ENCODE measurements around the gene ARL15.

DNA sequence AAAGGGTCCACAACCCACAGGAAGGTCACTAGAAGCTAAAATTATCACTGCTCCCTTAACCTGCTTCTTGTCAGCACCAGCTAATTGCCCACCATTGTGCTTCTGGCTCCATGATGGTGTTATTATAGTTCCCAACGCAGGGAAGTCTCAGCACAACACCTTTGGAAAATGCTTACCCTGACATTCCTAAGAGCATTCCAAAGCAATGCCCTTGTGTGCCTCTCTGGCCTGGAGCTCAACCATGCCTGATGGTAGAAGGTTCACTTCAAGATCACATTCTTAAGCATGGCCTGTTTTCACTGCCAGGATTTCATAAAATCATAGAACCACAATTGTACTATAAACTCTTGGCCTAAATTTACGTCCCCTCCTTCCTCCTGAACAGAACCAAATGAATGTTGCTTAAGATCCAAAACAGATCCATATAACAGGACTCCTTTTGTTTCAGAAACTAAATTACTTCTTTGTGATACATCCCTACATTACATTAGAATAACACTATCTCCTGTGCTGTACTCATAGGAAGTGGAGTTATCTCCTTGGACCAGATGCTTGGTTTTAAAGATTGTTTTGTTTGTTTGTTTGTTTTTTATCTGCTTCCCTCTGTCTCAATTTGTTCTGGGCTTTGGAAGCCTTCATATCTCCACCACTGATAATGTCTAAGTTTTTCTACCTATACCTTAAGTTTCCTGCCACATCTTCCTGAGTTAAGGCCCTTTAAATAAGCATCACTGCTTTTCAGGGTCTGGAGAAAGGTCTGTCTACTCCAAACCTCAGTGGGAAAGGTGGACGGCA lies 32.1 kb downstream of the ARL15 start:
- TF ChIP-seq SPI1 (IDR thresholded peaks at IDR 0.05; ENCODE audit: low read depth, low read length) (no peak), POLR2A (IDR thresholded peaks at IDR 0.05; ENCODE audit: low read depth, low read length) (no peak), POLR2AphosphoS5 (IDR thresholded peaks at IDR 0.05; ENCODE audit: low read depth, low read length) (no peak), TAF1 (IDR thresholded peaks at IDR 0.05; ENCODE audit: low read depth, low read length) (no peak), PAX5 (IDR thresholded peaks at IDR 0.05; ENCODE audit: insufficient read depth, low read length, severe bottlenecking) (no peak)

All from GM12891 (cell line).